ENCODE data around the gene IMPA2. TPM values are rescaled to one million over a fixed set of nuclear protein-coding genes. Genes with fewer than 3 reads are reported as not detected.

The IMPA2 gene
- total RNA-seq, 1 experiment from 2014 or later: 22.4 TPM

GRCh38 chr18:12003894-12004293, 22.6 kb downstream of the IMPA2 start:
- POLR2A ChIA-PET (ENCODE audit: low non-redundant PET): no interaction called here
- intact Hi-C loops (cut with micrococcal nuclease; ENCODE audit: unreplicated experiment): no loop called here

GRCh38 chr18:12005538-12006487, 24.5 kb downstream of the IMPA2 start:
- H3K27ac ChIP-seq (ENCODE audit: low read depth, low read length, poor library complexity, severe bottlenecking): no peak overlapping the region
- TF ChIP-seq CTCF (conservative IDR thresholded peaks at IDR 0.05; ENCODE audit: low read depth, low read length): no peak
- TF ChIP-seq EZH2 (IDR thresholded peaks at IDR 0.05; ENCODE audit: borderline replicate concordance, low read depth, low read length, poor library complexity, severe bottlenecking): no peak
- POLR2A ChIA-PET (ENCODE audit: low non-redundant PET): no interaction called here
- H3K27me3 ChIP-seq (replicated peaks; ENCODE audit: insufficient read depth, low read depth, low read length, poor library complexity): no peaks in the 10 kb centered on the region
- no peak overlapping the region for H3K4me3 ChIP-seq (ENCODE audit: low read depth, low read length, poor library complexity, severe bottlenecking)
- no peaks in the 10 kb centered on the region for H3K9me3 ChIP-seq (ENCODE audit: low read depth, low read length, poor library complexity, severe bottlenecking)
- intact Hi-C loops (cut with micrococcal nuclease; ENCODE audit: unreplicated experiment): no loop called here
- no peaks in the 10 kb centered on the region for H3K36me3 ChIP-seq (ENCODE audit: insufficient read depth, low read length, poor library complexity, severe bottlenecking)
- no peaks in the 10 kb centered on the region for H3K4me1 ChIP-seq (ENCODE audit: insufficient read depth, low read length, poor library complexity, severe bottlenecking)
- CTCF ChIA-PET: no interaction called here
- BruUV-seq (replicated peaks): no TSS peak
- no peak for DNase-seq (ENCODE audit: low spot score)

More at GRCh38 chr18:12003894-12004293, 22.6 kb downstream of the IMPA2 start:
- no peaks in the 10 kb centered on the region for H3K27me3 ChIP-seq (replicated peaks; ENCODE audit: insufficient read depth, low read depth, low read length, poor library complexity)
- CTCF ChIA-PET: no interaction called here
- H3K27ac ChIP-seq (ENCODE audit: low read depth, low read length, poor library complexity, severe bottlenecking): no peak overlapping the region
- H3K36me3 ChIP-seq (ENCODE audit: insufficient read depth, low read length, poor library complexity, severe bottlenecking): peaks cover 4% of the 10 kb centered on the region
- no peak overlapping the region for H3K4me3 ChIP-seq (ENCODE audit: low read depth, low read length, poor library complexity, severe bottlenecking)
- BruUV-seq (replicated peaks): no TSS peak
- no peak for DNase-seq (ENCODE audit: low spot score)
- TF ChIP-seq CTCF (conservative IDR thresholded peaks at IDR 0.05; ENCODE audit: low read depth, low read length) (no peak), EZH2 (IDR thresholded peaks at IDR 0.05; ENCODE audit: borderline replicate concordance, low read depth, low read length, poor library complexity, severe bottlenecking) (no peak)
- H3K9me3 ChIP-seq (ENCODE audit: low read depth, low read length, poor library complexity, severe bottlenecking): no peaks in the 10 kb centered on the region
- H3K4me1 ChIP-seq (ENCODE audit: insufficient read depth, low read length, poor library complexity, severe bottlenecking): no peaks in the 10 kb centered on the region

- BruUV-seq (replicated peaks): no TSS peak
- no peaks in the 10 kb centered on the region for H3K27me3 ChIP-seq (replicated peaks; ENCODE audit: insufficient read depth, low read depth, low read length, poor library complexity)
- H3K27ac ChIP-seq (ENCODE audit: low read depth, low read length, poor library complexity, severe bottlenecking): no peak overlapping the region
- POLR2A ChIA-PET (ENCODE audit: low non-redundant PET): no interaction called here
- TF ChIP-seq CTCF (conservative IDR thresholded peaks at IDR 0.05; ENCODE audit: low read depth, low read length): no peak
- no peak for TF ChIP-seq EZH2 (IDR thresholded peaks at IDR 0.05; ENCODE audit: borderline replicate concordance, low read depth, low read length, poor library complexity, severe bottlenecking)
- no peaks in the 10 kb centered on the region for H3K36me3 ChIP-seq (ENCODE audit: insufficient read depth, low read length, poor library complexity, severe bottlenecking)
- DNase-seq (ENCODE audit: low spot score): no peak
- H3K4me1 ChIP-seq (ENCODE audit: insufficient read depth, low read length, poor library complexity, severe bottlenecking): no peaks in the 10 kb centered on the region
- CTCF ChIA-PET: no interaction called here
- H3K4me3 ChIP-seq (ENCODE audit: low read depth, low read length, poor library complexity, severe bottlenecking): no peak overlapping the region
- H3K9me3 ChIP-seq (ENCODE audit: low read depth, low read length, poor library complexity, severe bottlenecking): no peaks in the 10 kb centered on the region
- intact Hi-C loops (cut with micrococcal nuclease; ENCODE audit: unreplicated experiment): no loop called here
Measured at GRCh38 chr18:12006488-12006840, 25.2 kb downstream of the IMPA2 start.

All from A673 (cell line).